Measurements from ENCODE around the gene ZNF280C.
A peak's percentile ranks its signal among the peaks of the same experiment; 100 is the strongest.

Gene ZNF280C

GRCh38 chrX:130172127-130172845 is 96.4 kb downstream of the ZNF280C start:
- no peak for DNase-seq (ENCODE audit: low read depth)
- no peak for TF ChIP-seq CTCF (conservative IDR thresholded peaks at IDR 0.05; ENCODE audit: low read depth, low read length)
- peak overlapping the region; percentile 57 for H3K4me3 ChIP-seq (ENCODE audit: low read depth, low read length)

GRCh38 chrX:130171446-130172126 is 97.1 kb downstream of the ZNF280C start, which contains the start of gene RAB33A:
RAB33A (plus strand) TSS chrX:130171962; CDS start chrX:130172063, 101 bp downstream.
- TF ChIP-seq CTCF (conservative IDR thresholded peaks at IDR 0.05; ENCODE audit: low read depth, low read length) = no peak
- H3K4me3 ChIP-seq (ENCODE audit: low read depth, low read length) = peak within 1 kb of the TSS; percentile 57
- peak; percentile 14 for DNase-seq (ENCODE audit: low read depth)

GRCh38 chrX:130170752-130171445 is 97.8 kb downstream of the ZNF280C start:
- DNase-seq (ENCODE audit: low read depth) = peak; percentile 34
- TF ChIP-seq CTCF (conservative IDR thresholded peaks at IDR 0.05; ENCODE audit: low read depth, low read length) = no peak
- H3K4me3 ChIP-seq (ENCODE audit: low read depth, low read length) = peak overlapping the region; percentile 57

- H3K4me3 ChIP-seq (ENCODE audit: low read depth, low read length) = peak overlapping the region; percentile 73
- DNase-seq (ENCODE audit: low read depth) = no peak
- TF ChIP-seq CTCF (conservative IDR thresholded peaks at IDR 0.05; ENCODE audit: low read depth, low read length) = no peak
Measured at GRCh38 chrX:130167040-130167439, 101.7 kb downstream of the ZNF280C start.

GRCh38 chrX:130166503-130166777 is 102.3 kb downstream of the ZNF280C start:
- no peak for DNase-seq (ENCODE audit: low read depth)
- H3K4me3 ChIP-seq (ENCODE audit: low read depth, low read length) = peak overlapping the region; percentile 73
- TF ChIP-seq CTCF (conservative IDR thresholded peaks at IDR 0.05; ENCODE audit: low read depth, low read length) = no peak

- DNase-seq (ENCODE audit: low read depth) = peak; percentile 97
- no peak for TF ChIP-seq CTCF (conservative IDR thresholded peaks at IDR 0.05; ENCODE audit: low read depth, low read length)
- peak within 1 kb of the TSS; percentile 73 for H3K4me3 ChIP-seq (ENCODE audit: low read depth, low read length)
Measured at GRCh38 chrX:130165703-130166502, 102.8 kb downstream of the ZNF280C start, which contains the start of gene AIFM1. AIFM1 (minus strand) TSS chrX:130165841; CDS start chrX:130165656, 185 bp downstream.
